ENCODE data around the gene SLC8A1.

SLC8A1 gene

DNA sequence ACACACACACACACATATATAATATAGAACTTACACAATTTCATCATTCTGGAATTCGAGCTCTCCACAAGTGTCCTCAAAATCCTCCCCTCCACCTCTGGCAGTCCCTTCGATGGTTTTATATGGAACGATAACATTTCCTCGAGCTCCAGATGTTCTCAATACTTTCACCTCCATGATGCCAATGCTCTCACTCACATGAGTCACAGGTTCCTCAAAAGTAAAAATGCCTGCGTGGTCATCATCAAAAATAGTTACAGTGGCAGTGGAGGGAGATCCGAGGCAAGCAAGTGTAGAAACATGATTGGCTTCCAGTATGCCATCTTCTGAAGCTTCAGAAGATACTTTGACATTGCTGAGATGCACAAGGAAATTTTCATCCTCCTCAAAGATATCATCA is 23.5 kb downstream of the SLC8A1 start:
- Histone ChIP-seq H3K27ac (ENCODE audit: low read depth, low read length) (no peak overlapping the region), H3K4me3 (ENCODE audit: low read depth in 1 of 2, low read length in 2 of 2) (no peak overlapping the region), H3K36me3 (ENCODE audit: control insufficient read depth in 1 of 2, insufficient read depth in 2 of 2, low read length in 2 of 2) (no peaks in the 10 kb centered on the region), H3K4me1 (ENCODE audit: control insufficient read depth in 1 of 2, insufficient read depth in 2 of 2, low read length in 2 of 2) (peaks cover 0 to 4% of the 10 kb centered on the region in 2 donors), H3K9me3 (ENCODE audit: control insufficient read depth in 1 of 2, low read length in 2 of 2) (no peaks in the 10 kb centered on the region), H3K27me3 (ENCODE audit: control insufficient read depth in 1 of 2, insufficient read depth in 2 of 2, low read length in 2 of 2) (no peaks in the 10 kb centered on the region), H3K9ac (ENCODE audit: low read depth in 1 of 2, low read length in 2 of 2) (no peak overlapping the region)

DNA sequence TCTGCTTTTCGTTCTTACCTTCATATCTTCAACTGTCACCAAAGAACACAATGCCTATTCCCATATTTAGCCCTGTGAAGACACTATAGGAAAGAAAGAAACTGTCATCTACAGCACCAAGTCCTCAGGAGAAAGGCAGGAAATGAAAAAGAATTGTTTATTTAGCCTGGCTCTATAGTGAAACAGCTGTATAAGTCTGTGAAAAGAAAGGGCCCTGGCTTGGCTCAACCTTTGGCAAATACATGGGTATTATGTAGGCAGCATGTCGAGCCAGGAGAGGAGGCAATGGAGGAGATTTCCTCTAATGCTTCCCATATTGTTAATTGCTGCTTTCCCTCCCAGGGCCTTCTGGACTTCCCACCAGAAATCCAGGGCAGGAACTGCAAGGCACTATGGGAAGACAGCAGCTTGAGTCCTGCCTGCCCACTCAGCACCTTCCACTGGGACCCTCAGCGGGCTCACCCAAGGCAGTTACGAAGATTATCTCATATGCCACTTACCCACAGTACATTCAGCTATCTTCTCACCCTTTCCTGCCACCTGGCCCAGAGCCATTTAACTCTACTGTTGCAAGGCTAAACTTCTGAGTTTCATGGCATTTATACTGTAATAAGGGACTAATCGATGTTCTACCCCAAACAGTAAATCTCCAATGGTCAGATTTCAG is 30.1 kb downstream of the SLC8A1 start:
- H3K9me3 ChIP-seq (ENCODE audit: control insufficient read depth in 1 of 2, low read length in 2 of 2) = no peaks in the 10 kb centered on the region
- no peaks in the 10 kb centered on the region for H3K27me3 ChIP-seq (ENCODE audit: control insufficient read depth in 1 of 2, insufficient read depth in 2 of 2, low read length in 2 of 2)
- no peak overlapping the region for H3K4me3 ChIP-seq (ENCODE audit: low read depth in 1 of 2, low read length in 2 of 2)
- H3K9ac ChIP-seq (ENCODE audit: low read depth in 1 of 2, low read length in 2 of 2) = no peak overlapping the region
- no peak overlapping the region for H3K27ac ChIP-seq (ENCODE audit: low read depth, low read length)
- no peaks in the 10 kb centered on the region for H3K4me1 ChIP-seq (ENCODE audit: control insufficient read depth in 1 of 2, insufficient read depth in 2 of 2, low read length in 2 of 2)
- H3K36me3 ChIP-seq (ENCODE audit: control insufficient read depth in 1 of 2, insufficient read depth in 2 of 2, low read length in 2 of 2) = no peaks in the 10 kb centered on the region

DNA sequence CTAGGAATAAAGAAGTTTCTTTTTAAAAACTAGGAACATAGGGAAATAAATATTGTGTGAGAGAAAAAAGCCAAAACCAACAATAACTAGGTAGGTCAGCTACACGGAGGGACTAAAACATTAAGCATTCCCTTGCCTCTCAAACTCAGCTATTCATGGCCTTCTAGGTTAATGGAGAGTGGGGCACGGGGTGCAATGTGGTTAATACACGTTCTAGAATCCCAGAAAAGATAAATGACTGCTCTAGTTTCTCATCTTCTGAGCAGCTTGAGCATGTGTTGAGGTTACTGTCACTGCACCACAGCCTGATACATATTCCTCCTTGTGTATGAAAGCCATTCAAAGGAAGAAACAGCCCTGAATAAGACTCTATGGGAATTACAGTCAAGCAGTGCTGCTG is 31.4 kb downstream of the SLC8A1 start:
- no peaks in the 10 kb centered on the region for H3K27me3 ChIP-seq (ENCODE audit: control insufficient read depth in 1 of 2, insufficient read depth in 2 of 2, low read length in 2 of 2)
- no peak overlapping the region for H3K27ac ChIP-seq (ENCODE audit: low read depth, low read length)
- no peak overlapping the region for H3K4me3 ChIP-seq (ENCODE audit: low read depth in 1 of 2, low read length in 2 of 2)
- H3K4me1 ChIP-seq (ENCODE audit: control insufficient read depth in 1 of 2, insufficient read depth in 2 of 2, low read length in 2 of 2) = no peaks in the 10 kb centered on the region
- H3K9me3 ChIP-seq (ENCODE audit: control insufficient read depth in 1 of 2, low read length in 2 of 2) = no peaks in the 10 kb centered on the region
- no peaks in the 10 kb centered on the region for H3K36me3 ChIP-seq (ENCODE audit: control insufficient read depth in 1 of 2, insufficient read depth in 2 of 2, low read length in 2 of 2)
- H3K9ac ChIP-seq (ENCODE audit: low read depth in 1 of 2, low read length in 2 of 2) = no peak overlapping the region

DNA sequence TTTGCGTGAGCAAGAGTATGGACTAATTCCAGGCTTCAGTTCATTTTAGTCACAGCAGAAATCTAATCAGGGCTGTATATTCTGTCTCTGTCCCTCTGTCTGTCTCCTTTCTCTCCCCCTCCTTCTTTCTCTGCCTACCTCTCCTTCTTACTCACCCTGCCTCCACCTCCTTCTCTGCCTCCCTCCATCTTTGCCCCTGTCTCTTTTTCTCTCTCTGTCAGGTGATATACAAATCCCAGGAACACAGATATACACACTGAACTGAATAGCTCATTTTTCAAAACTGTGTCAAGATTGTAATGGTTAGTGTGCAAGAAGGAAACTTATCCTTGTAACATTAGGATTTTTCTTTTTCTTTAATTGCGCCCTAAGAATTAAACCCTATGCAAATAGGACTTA is 32.5 kb downstream of the SLC8A1 start:
- H3K9me3 ChIP-seq (ENCODE audit: control insufficient read depth in 1 of 2, low read length in 2 of 2) = no peaks in the 10 kb centered on the region
- no peaks in the 10 kb centered on the region for H3K27me3 ChIP-seq (ENCODE audit: control insufficient read depth in 1 of 2, insufficient read depth in 2 of 2, low read length in 2 of 2)
- H3K36me3 ChIP-seq (ENCODE audit: control insufficient read depth in 1 of 2, insufficient read depth in 2 of 2, low read length in 2 of 2) = no peaks in the 10 kb centered on the region
- H3K27ac ChIP-seq (ENCODE audit: low read depth, low read length) = no peak overlapping the region
- H3K4me1 ChIP-seq (ENCODE audit: control insufficient read depth in 1 of 2, insufficient read depth in 2 of 2, low read length in 2 of 2) = no peaks in the 10 kb centered on the region
- H3K4me3 ChIP-seq (ENCODE audit: low read depth in 1 of 2, low read length in 2 of 2) = no peak overlapping the region
- H3K9ac ChIP-seq (ENCODE audit: low read depth in 1 of 2, low read length in 2 of 2) = no peak overlapping the region

- H3K4me1 ChIP-seq (ENCODE audit: control insufficient read depth in 1 of 2, insufficient read depth in 2 of 2, low read length in 2 of 2) = no peaks in the 10 kb centered on the region
- no peak overlapping the region for H3K9ac ChIP-seq (ENCODE audit: low read depth in 1 of 2, low read length in 2 of 2)
- no peaks in the 10 kb centered on the region for H3K9me3 ChIP-seq (ENCODE audit: control insufficient read depth in 1 of 2, low read length in 2 of 2)
- no peak overlapping the region for H3K27ac ChIP-seq (ENCODE audit: low read depth, low read length)
- H3K27me3 ChIP-seq (ENCODE audit: control insufficient read depth in 1 of 2, insufficient read depth in 2 of 2, low read length in 2 of 2) = no peaks in the 10 kb centered on the region
- no peaks in the 10 kb centered on the region for H3K36me3 ChIP-seq (ENCODE audit: control insufficient read depth in 1 of 2, insufficient read depth in 2 of 2, low read length in 2 of 2)
- H3K4me3 ChIP-seq (ENCODE audit: low read depth in 1 of 2, low read length in 2 of 2) = no peak overlapping the region
These were observed 33.1 kb downstream of the SLC8A1 start for GRCh38 chr2:40418614-40419363.

GRCh38 chr2:40416486-40416885 is 35.4 kb downstream of the SLC8A1 start:
- Histone ChIP-seq H3K4me1 (ENCODE audit: control insufficient read depth in 1 of 2, insufficient read depth in 2 of 2, low read length in 2 of 2) (no peaks in the 10 kb centered on the region), H3K4me3 (ENCODE audit: low read depth in 1 of 2, low read length in 2 of 2) (no peak overlapping the region), H3K36me3 (ENCODE audit: control insufficient read depth in 1 of 2, insufficient read depth in 2 of 2, low read length in 2 of 2) (no peaks in the 10 kb centered on the region), H3K9ac (ENCODE audit: low read depth in 1 of 2, low read length in 2 of 2) (no peak overlapping the region), H3K27ac (ENCODE audit: low read depth, low read length) (no peak overlapping the region), H3K27me3 (ENCODE audit: control insufficient read depth in 1 of 2, insufficient read depth in 2 of 2, low read length in 2 of 2) (no peaks in the 10 kb centered on the region), H3K9me3 (ENCODE audit: control insufficient read depth in 1 of 2, low read length in 2 of 2) (no peaks in the 10 kb centered on the region)

DNA sequence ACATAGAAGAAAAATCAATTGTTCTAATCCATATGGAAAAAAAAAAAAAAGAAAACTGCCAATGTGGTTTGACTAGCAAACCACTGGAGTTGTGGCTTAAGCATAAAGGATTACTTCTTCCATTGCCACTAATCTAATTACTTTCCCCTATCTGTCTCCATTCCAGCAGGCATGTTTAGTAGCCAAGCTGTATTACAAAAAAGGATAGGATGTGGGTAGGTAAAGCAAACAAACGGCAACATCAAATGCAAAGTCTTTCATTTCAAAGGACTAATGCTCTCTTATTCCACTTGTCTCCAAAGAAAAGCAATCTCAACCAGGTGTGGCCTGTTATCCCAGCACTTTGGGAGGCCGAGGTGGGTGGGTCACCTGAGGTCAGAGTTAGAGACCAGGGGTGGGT is 36.5 kb downstream of the SLC8A1 start:
- Histone ChIP-seq H3K36me3 (ENCODE audit: control insufficient read depth in 1 of 2, insufficient read depth in 2 of 2, low read length in 2 of 2) (no peaks in the 10 kb centered on the region), H3K4me3 (ENCODE audit: low read depth in 1 of 2, low read length in 2 of 2) (no peak overlapping the region), H3K9ac (ENCODE audit: low read depth in 1 of 2, low read length in 2 of 2) (no peak overlapping the region), H3K9me3 (ENCODE audit: control insufficient read depth in 1 of 2, low read length in 2 of 2) (no peaks in the 10 kb centered on the region), H3K4me1 (ENCODE audit: control insufficient read depth in 1 of 2, insufficient read depth in 2 of 2, low read length in 2 of 2) (no peaks in the 10 kb centered on the region), H3K27me3 (ENCODE audit: control insufficient read depth in 1 of 2, insufficient read depth in 2 of 2, low read length in 2 of 2) (no peaks in the 10 kb centered on the region), H3K27ac (ENCODE audit: low read depth, low read length) (no peak overlapping the region)

GRCh38 chr2:40412456-40412855 is 39.4 kb downstream of the SLC8A1 start:
- no peak overlapping the region for H3K4me3 ChIP-seq (ENCODE audit: low read depth in 1 of 2, low read length in 2 of 2)
- no peak overlapping the region for H3K9ac ChIP-seq (ENCODE audit: low read depth in 1 of 2, low read length in 2 of 2)
- no peaks in the 10 kb centered on the region for H3K4me1 ChIP-seq (ENCODE audit: control insufficient read depth in 1 of 2, insufficient read depth in 2 of 2, low read length in 2 of 2)
- H3K27me3 ChIP-seq (ENCODE audit: control insufficient read depth in 1 of 2, insufficient read depth in 2 of 2, low read length in 2 of 2) = no peaks in the 10 kb centered on the region
- H3K27ac ChIP-seq (ENCODE audit: low read depth, low read length) = no peak overlapping the region
- H3K9me3 ChIP-seq (ENCODE audit: control insufficient read depth in 1 of 2, low read length in 2 of 2) = no peaks in the 10 kb centered on the region
- H3K36me3 ChIP-seq (ENCODE audit: control insufficient read depth in 1 of 2, insufficient read depth in 2 of 2, low read length in 2 of 2) = no peaks in the 10 kb centered on the region

DNA sequence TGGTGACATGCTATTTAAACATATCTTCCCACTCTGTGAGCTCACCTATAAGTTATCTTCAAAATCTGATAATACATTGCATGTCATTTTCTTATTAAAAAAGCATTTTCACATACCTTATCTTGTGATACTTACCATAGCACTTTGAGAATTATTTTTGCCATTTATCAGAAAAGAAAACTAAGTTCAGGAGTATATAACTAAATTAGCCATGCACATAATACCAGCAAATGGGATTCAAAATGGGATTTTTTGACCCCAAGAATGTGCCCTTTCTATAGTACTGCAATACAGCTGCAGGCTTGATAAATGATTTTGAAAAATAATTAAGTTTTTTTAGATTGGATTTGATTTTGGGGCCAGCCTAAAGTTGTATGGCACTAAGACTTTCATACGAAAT is 41.2 kb downstream of the SLC8A1 start:
- no peak overlapping the region for H3K4me3 ChIP-seq (ENCODE audit: low read depth in 1 of 2, low read length in 2 of 2)

DNA sequence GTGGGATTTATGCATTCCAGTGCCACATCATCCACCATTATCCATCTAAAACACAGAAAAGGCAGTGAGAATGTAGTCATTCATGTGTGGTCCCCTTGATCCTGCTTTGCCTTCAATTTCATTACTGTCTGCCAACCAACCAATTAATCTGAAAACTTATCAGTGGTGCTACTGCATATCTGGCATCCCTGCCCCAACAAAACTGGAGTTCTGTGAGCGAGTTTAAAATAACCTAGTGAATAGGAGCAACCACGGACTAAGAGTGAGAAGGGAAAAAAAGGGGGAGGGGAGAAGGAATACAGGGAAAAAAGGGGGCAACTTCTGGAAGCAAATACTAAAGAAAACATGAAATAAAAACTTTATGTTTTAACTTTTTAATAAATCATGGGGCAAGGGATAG is 42.2 kb downstream of the SLC8A1 start:
- no peak overlapping the region for H3K9ac ChIP-seq (ENCODE audit: low read depth in 1 of 2, low read length in 2 of 2)

More for the DNA sequence above, 41.2 kb downstream of the SLC8A1 start:
- Histone ChIP-seq H3K36me3 (ENCODE audit: control insufficient read depth in 1 of 2, insufficient read depth in 2 of 2, low read length in 2 of 2) (no peaks in the 10 kb centered on the region), H3K9ac (ENCODE audit: low read depth in 1 of 2, low read length in 2 of 2) (no peak overlapping the region), H3K27ac (ENCODE audit: low read depth, low read length) (no peak overlapping the region), H3K9me3 (ENCODE audit: control insufficient read depth in 1 of 2, low read length in 2 of 2) (no peaks in the 10 kb centered on the region), H3K27me3 (ENCODE audit: control insufficient read depth in 1 of 2, insufficient read depth in 2 of 2, low read length in 2 of 2) (no peaks in the 10 kb centered on the region), H3K4me1 (ENCODE audit: control insufficient read depth in 1 of 2, insufficient read depth in 2 of 2, low read length in 2 of 2) (no peaks in the 10 kb centered on the region)

More for the DNA sequence above, 42.2 kb downstream of the SLC8A1 start:
- H3K9me3 ChIP-seq (ENCODE audit: control insufficient read depth in 1 of 2, low read length in 2 of 2) = no peaks in the 10 kb centered on the region
- H3K27me3 ChIP-seq (ENCODE audit: control insufficient read depth in 1 of 2, insufficient read depth in 2 of 2, low read length in 2 of 2) = no peaks in the 10 kb centered on the region
- H3K4me1 ChIP-seq (ENCODE audit: control insufficient read depth in 1 of 2, insufficient read depth in 2 of 2, low read length in 2 of 2) = no peaks in the 10 kb centered on the region
- no peak overlapping the region for H3K4me3 ChIP-seq (ENCODE audit: low read depth in 1 of 2, low read length in 2 of 2)
- H3K36me3 ChIP-seq (ENCODE audit: control insufficient read depth in 1 of 2, insufficient read depth in 2 of 2, low read length in 2 of 2) = no peaks in the 10 kb centered on the region
- no peak overlapping the region for H3K27ac ChIP-seq (ENCODE audit: low read depth, low read length)

Data from duodenal mucosa (tissue), 2 donors.